Ascending aorta (tissue), 2 donors: Measurements from ENCODE around the gene UBA5. TPM values are rescaled to one million over a fixed set of nuclear protein-coding genes. Genes with fewer than 3 reads are reported as not detected.

ENCODE experiments used
- DNase-seq, 2 donors: peaks; one replicate each; pipeline ENCODE4 v3.0.0-alpha.2; 2019; ENCODE audit warnings: low spot score in 2 of 2
- H3K27ac ChIP-seq, 2 donors: fragments of 200-600 bp; sonication (generic); one replicate each; pipeline ENCODE4 v1.5.1; 2016 to 2017; ENCODE audit warnings: mild to moderate bottlenecking in 1 of 2
- H3K27me3 ChIP-seq: fragments of 200-600 bp; sonication (generic); one replicate; pipeline ENCODE4 v1.5.1; 2017
- H3K36me3 ChIP-seq, 2 donors: fragments of 200-600 bp; sonication (generic); one replicate each; pipeline ENCODE4 v1.5.1; 2016
- H3K4me1 ChIP-seq, 2 donors: fragments of 200-600 bp; sonication (generic); one replicate each; pipeline ENCODE4 v1.5.1; 2016 to 2017; ENCODE audit warnings: mild to moderate bottlenecking in 1 of 2
- H3K4me3 ChIP-seq, 2 donors: fragments of 200-600 bp; sonication (generic); one replicate each; pipeline ENCODE4 v1.5.1; 2016 to 2017; ENCODE audit warnings: mild to moderate bottlenecking in 1 of 2
- H3K9me3 ChIP-seq, 2 donors: fragments of 200-600 bp; sonication (generic); one replicate each; pipeline ENCODE4 v1.5.1; 2016
- intact Hi-C: fragments of 100-400 bp; cut with DNase I; formaldehyde crosslinking; loops from one replicate; pipeline ENCODE4 v1.15.1; 2023
- total RNA-seq: library from RNA; depleted of rRNA; stranded (reverse); fragments of >200 nt; gene quantifications from one replicate; pipeline ENCODE4 v1.1.0, GENCODE V29; 2016
- TF ChIP-seq, protein P1 (sequence below), 3 experiments: fragments of 200-600 bp in 2 of 3; fragments of 450-650 bp in 1 of 3; sonication (generic) in 2 of 3; IDR thresholded peaks; one replicate each; pipeline ENCODE4 v1.5.1; 2016 to 2019; ENCODE audit warnings: antibody characterized with exemption in 3 of 3, mild to moderate bottlenecking in 1 of 3, moderate library complexity in 1 of 3

Gene UBA5
- total RNA-seq, 1 donor from 2014 or later = 21.2 TPM

DNA sequence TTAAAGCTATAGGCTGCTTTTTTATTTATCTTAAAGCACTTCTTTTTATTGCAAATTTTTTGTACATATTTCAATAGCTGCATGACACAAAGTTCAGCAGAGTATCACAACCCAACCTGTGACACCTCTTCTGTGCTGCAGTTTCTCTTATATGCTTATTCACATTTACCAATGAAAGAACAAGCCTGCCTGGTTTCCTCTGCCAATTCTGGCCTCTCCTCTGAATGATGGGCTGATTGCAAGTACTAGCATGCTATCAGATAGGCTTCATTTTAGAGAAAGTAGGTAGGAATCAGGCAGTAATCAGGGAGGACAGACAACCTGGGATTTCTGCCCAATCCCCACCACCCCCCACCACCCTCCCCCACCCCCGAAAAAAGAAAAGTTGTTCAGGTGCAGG is 36.5 kb upstream of the UBA5 start:
- H3K36me3 ChIP-seq = peaks cover 0 to 10% of the 10 kb centered on the region in 2 donors
- intact Hi-C loops = no loop called here
- TF ChIP-seq, protein P1, sequence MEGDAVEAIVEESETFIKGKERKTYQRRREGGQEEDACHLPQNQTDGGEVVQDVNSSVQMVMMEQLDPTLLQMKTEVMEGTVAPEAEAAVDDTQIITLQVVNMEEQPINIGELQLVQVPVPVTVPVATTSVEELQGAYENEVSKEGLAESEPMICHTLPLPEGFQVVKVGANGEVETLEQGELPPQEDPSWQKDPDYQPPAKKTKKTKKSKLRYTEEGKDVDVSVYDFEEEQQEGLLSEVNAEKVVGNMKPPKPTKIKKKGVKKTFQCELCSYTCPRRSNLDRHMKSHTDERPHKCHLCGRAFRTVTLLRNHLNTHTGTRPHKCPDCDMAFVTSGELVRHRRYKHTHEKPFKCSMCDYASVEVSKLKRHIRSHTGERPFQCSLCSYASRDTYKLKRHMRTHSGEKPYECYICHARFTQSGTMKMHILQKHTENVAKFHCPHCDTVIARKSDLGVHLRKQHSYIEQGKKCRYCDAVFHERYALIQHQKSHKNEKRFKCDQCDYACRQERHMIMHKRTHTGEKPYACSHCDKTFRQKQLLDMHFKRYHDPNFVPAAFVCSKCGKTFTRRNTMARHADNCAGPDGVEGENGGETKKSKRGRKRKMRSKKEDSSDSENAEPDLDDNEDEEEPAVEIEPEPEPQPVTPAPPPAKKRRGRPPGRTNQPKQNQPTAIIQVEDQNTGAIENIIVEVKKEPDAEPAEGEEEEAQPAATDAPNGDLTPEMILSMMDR (IDR thresholded peaks at IDR 0.05) = no peak
- no peaks in the 10 kb centered on the region for H3K9me3 ChIP-seq
- no peaks in the 10 kb centered on the region for H3K27me3 ChIP-seq
- DNase-seq = no peak
- peaks cover 0 to 33% of the 10 kb centered on the region in 2 donors for H3K4me1 ChIP-seq
- H3K27ac ChIP-seq = peak overlapping the region; percentile 22 to 23
- H3K4me3 ChIP-seq = no peak overlapping the region

DNA sequence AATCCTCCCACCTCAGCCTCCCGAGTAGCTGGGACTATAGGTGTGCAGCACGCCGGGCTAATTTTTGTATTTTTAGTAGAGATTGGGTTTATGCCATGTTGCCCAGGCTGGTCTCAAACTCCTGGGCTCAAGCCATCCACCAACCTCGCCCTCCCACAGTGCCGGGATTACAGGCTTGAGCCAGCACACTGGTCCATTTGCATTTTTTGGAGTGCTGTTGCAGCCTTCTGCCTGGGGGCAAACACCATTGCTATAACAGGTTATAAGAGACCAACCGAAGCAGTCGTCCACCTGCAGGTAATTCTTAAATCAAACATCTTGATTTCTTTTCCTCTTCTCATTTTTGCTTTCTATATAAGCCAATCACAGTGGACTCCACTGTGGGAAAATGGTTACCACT is 35.3 kb upstream of the UBA5 start:
- peak overlapping the region; percentile 22 to 65 for H3K27ac ChIP-seq
- peaks cover 0 to 10% of the 10 kb centered on the region in 2 donors for H3K36me3 ChIP-seq
- no peak for DNase-seq
- no peaks in the 10 kb centered on the region for H3K9me3 ChIP-seq
- H3K4me3 ChIP-seq = no peak overlapping the region
- TF ChIP-seq, protein P1 (IDR thresholded peaks at IDR 0.05) = no peak
- no peaks in the 10 kb centered on the region for H3K27me3 ChIP-seq
- peaks cover 0 to 30% of the 10 kb centered on the region in 2 donors for H3K4me1 ChIP-seq
- intact Hi-C loops = no loop called here

DNA sequence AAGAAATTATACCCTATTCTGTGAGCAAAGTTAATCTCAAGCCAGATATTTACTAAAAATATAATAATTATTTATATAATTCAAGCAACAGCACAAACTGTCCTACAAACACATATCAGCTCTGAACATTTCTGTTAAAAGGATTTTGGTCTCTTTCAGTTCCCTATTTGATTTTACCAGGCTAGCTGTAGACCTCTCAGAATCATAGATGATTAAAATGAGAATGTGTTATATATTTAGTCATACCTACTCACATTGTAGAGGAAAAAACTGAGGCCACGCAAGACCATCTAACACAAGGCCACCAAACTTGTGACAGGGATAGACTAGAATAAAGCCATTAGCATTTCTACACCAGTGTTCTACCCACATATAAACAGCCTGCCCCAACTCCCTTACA is 34.5 kb upstream of the UBA5 start:
- Histone ChIP-seq H3K4me1 (peaks cover 0 to 22% of the 10 kb centered on the region in 2 donors), H3K36me3 (peaks cover 0 to 10% of the 10 kb centered on the region in 2 donors), H3K9me3 (no peaks in the 10 kb centered on the region), H3K27ac (peak overlapping the region; percentile 22 to 47), H3K27me3 (no peaks in the 10 kb centered on the region), H3K4me3 (no peak overlapping the region)
- TF ChIP-seq, protein P1 (IDR thresholded peaks at IDR 0.05) = no peak
- intact Hi-C loops = no loop called here
- no peak for DNase-seq

DNA sequence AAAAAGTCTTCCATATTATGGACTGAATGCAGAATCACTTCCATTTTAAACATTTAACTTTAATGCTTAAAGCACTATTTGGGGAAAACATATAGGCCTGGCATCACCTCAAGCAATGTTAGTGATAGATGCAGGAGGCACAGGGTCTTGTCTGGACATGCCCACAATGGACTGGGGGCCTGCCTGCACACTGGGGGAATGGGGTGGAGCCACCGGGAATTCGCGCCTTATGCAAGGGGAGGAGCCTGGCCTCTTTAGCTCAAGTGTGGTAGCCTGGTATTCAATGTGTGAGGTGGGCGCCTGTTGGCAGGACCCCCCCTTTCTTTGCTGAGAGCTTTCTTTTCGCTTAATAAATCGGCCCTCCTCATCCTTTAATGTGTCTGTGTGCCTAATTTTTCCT is 33.2 kb upstream of the UBA5 start:
- H3K4me1 ChIP-seq = peaks cover 0 to 21% of the 10 kb centered on the region in 2 donors
- no peaks in the 10 kb centered on the region for H3K27me3 ChIP-seq
- DNase-seq = no peak
- H3K4me3 ChIP-seq = no peak overlapping the region
- no peak overlapping the region for H3K27ac ChIP-seq
- intact Hi-C loops = no loop called here
- peaks cover 0 to 10% of the 10 kb centered on the region in 2 donors for H3K36me3 ChIP-seq
- no peaks in the 10 kb centered on the region for H3K9me3 ChIP-seq
- TF ChIP-seq, protein P1 (IDR thresholded peaks at IDR 0.05) = no peak

DNA sequence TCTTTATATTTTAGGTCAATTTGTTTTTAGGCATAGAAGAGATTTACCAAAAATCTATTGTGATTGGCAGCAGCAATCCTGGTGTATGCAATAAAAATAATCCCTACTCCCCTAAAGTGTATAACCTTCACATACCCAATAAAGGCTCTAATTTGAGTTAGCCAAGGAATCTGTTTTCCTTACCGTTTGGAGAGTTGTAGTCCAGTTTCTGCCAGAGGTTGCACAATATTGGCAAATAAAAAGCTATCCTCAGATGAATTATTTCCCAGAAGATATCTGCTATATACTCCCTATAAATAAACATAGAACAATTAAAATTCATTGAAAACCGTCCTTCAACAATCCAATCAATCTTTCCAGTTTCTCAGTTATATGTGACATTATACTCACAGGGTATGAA is 32.0 kb upstream of the UBA5 start:
- DNase-seq = no peak
- H3K9me3 ChIP-seq = no peaks in the 10 kb centered on the region
- H3K27me3 ChIP-seq = no peaks in the 10 kb centered on the region
- H3K36me3 ChIP-seq = peaks cover 0 to 10% of the 10 kb centered on the region in 2 donors
- intact Hi-C loops = no loop called here
- peaks cover 0 to 14% of the 10 kb centered on the region in 2 donors for H3K4me1 ChIP-seq
- TF ChIP-seq, protein P1 (IDR thresholded peaks at IDR 0.05) = no peak
- no peak overlapping the region for H3K4me3 ChIP-seq
- peak overlapping the region in 1 of 2 donors; percentile 26 for H3K27ac ChIP-seq

DNA sequence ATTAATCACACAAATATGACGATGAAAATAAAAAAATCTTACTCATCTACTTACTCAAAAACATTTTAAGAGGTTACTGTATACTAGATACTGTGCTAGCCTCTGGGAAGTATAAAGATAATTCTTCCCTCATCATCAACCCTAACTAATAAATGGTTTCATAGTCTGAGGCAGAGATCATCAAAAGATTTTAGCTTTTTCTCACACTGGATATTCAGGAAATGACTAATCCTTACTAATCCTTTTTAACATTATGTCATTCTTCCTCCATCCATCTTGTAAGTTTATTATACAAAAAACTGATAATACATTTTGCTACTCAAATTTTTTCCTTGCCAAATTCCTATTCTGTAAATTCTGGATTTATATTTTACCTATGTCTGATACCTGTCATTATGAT is 30.2 kb upstream of the UBA5 start:
- no peak for DNase-seq
- H3K4me1 ChIP-seq = peaks cover 0 to 7% of the 10 kb centered on the region in 2 donors
- no peak overlapping the region for H3K4me3 ChIP-seq
- no peaks in the 10 kb centered on the region for H3K27me3 ChIP-seq
- intact Hi-C loops = no loop called here
- peak overlapping the region; percentile 33 to 58 for H3K27ac ChIP-seq
- no peaks in the 10 kb centered on the region for H3K9me3 ChIP-seq
- TF ChIP-seq, protein P1 (IDR thresholded peaks at IDR 0.05) = no peak
- peaks cover 0 to 10% of the 10 kb centered on the region in 2 donors for H3K36me3 ChIP-seq
